HEK293 (cell line): ENCODE measurements around the gene ALG3.

Source experiments
- CTCF ChIA-PET: fragments of 350-600 bp; formaldehyde crosslinking; extraction: SDS; loops from one replicate; lab custom pipeline; 2021; ENCODE audit warnings: antibody characterized with exemption; lab: Yijun Ruan, JAX
- POLR2A ChIA-PET: fragments of 300-600 bp; formaldehyde crosslinking; extraction: SDS; loops from one replicate; lab custom pipeline; 2020; ENCODE audit warnings: antibody characterized with exemption, inconsistent platforms; lab: Yijun Ruan, JAX
- H3K27ac ChIP-seq: fragments of 200-500 bp; sonication (Bioruptor generic); 2 replicates; pipeline ENCODE4 v1.5.1; 2014; ENCODE audit warnings: low read depth, low read length, control low read depth, inconsistent platforms; ENCODE audit errors: extremely low read depth
- H3K36me3 ChIP-seq, 2 experiments: fragments of 200-500 bp in 1 of 2; sonication (Bioruptor generic) in 1 of 2; 1 replicate in 1 of 2; 2 replicates in 1 of 2; pipeline ENCODE4 v1.5.1; 2014 to 2017; ENCODE audit warnings: inconsistent platforms in 2 of 2, low read length in 2 of 2; ENCODE audit not compliant: control insufficient read depth in 2 of 2, insufficient read depth in 1 of 2
- H3K4me1 ChIP-seq: fragments of 200-500 bp; sonication (Bioruptor generic); 2 replicates; pipeline ENCODE4 v1.5.1; 2014; ENCODE audit warnings: mild to moderate bottlenecking, low read length, inconsistent platforms; ENCODE audit not compliant: control insufficient read depth, insufficient read depth
- H3K4me3 ChIP-seq: 2 replicates; pipeline ENCODE4 v1.5.1; 2011; ENCODE audit warnings: low read depth, mild to moderate bottlenecking, control low read depth, low read length, moderate library complexity
- H3K9me3 ChIP-seq: fragments of 200-500 bp; sonication (Bioruptor generic); 2 replicates; pipeline ENCODE4 v1.5.1; 2014; ENCODE audit warnings: low read depth, low read length, inconsistent platforms; ENCODE audit not compliant: control insufficient read depth, insufficient read depth
- EGR2 ChIP-seq: fragments of 450-650 bp; formaldehyde crosslinking; IDR thresholded peaks from 2 replicates; pipeline ENCODE4 v1.5.1; 2016; ENCODE audit warnings: low read depth, missing biosample characterization, missing genetic modification characterization
- FEZF1 ChIP-seq: fragments of 450-650 bp; formaldehyde crosslinking; IDR thresholded peaks from 2 replicates; pipeline ENCODE4 v1.5.1; 2016; ENCODE audit warnings: missing biosample characterization, missing genetic modification characterization
- IKZF3 ChIP-seq: fragments of 450-650 bp; IDR thresholded peaks from 2 replicates; pipeline ENCODE4 v1.5.0; 2018; ENCODE audit warnings: missing biosample characterization, mild to moderate bottlenecking, missing genetic modification characterization, moderate library complexity
- KLF1 ChIP-seq: fragments of 450-650 bp; formaldehyde crosslinking; IDR thresholded peaks from 2 replicates; pipeline ENCODE4 v1.5.1; 2016; ENCODE audit warnings: missing biosample characterization, missing genetic modification characterization
- YY1 ChIP-seq: fragments of 450-650 bp; formaldehyde crosslinking; IDR thresholded peaks from 2 replicates; pipeline ENCODE4 v1.5.1; 2018; ENCODE audit warnings: missing biosample characterization, missing genetic modification characterization
- ZBTB7A ChIP-seq: fragments of 450-650 bp; formaldehyde crosslinking; IDR thresholded peaks from 2 replicates; pipeline ENCODE4 v1.5.1; 2016; ENCODE audit warnings: low read depth, missing biosample characterization, missing genetic modification characterization
- ZFHX2 ChIP-seq: fragments of 450-650 bp; formaldehyde crosslinking; conservative IDR thresholded peaks from 2 replicates; pipeline ENCODE4 v1.5.1; 2016; ENCODE audit warnings: missing biosample characterization, missing genetic modification characterization
- ZNF221 ChIP-seq: fragments of 450-650 bp; formaldehyde crosslinking; IDR thresholded peaks from 2 replicates; pipeline ENCODE4 v1.5.1; 2017; ENCODE audit warnings: missing biosample characterization, missing genetic modification characterization, borderline replicate concordance
- ZNF335 ChIP-seq: fragments of 450-650 bp; formaldehyde crosslinking; conservative IDR thresholded peaks from 2 replicates; pipeline ENCODE4 v1.5.1; 2016; ENCODE audit warnings: missing biosample characterization, missing genetic modification characterization
- ZNF530 ChIP-seq: fragments of 450-650 bp; formaldehyde crosslinking; IDR thresholded peaks from 2 replicates; pipeline ENCODE4 v1.5.1; 2016; ENCODE audit warnings: low read depth, missing biosample characterization, missing genetic modification characterization
- ZNF600 ChIP-seq: fragments of 450-650 bp; formaldehyde crosslinking; IDR thresholded peaks from 2 replicates; pipeline ENCODE4 v1.5.1; 2016; ENCODE audit warnings: missing biosample characterization, missing genetic modification characterization
- ZNF626 ChIP-seq: fragments of 450-650 bp; sonication (Bioruptor Pico); formaldehyde crosslinking; IDR thresholded peaks from 2 replicates; pipeline ENCODE4 v1.5.1; 2018; ENCODE audit warnings: missing biosample characterization, missing genetic modification characterization, inconsistent platforms
- ZNF629 ChIP-seq: fragments of 450-650 bp; formaldehyde crosslinking; IDR thresholded peaks from 2 replicates; pipeline ENCODE4 v1.5.1; 2017; ENCODE audit warnings: missing biosample characterization, missing genetic modification characterization
- ZNF654 ChIP-seq: fragments of 450-650 bp; formaldehyde crosslinking; IDR thresholded peaks from 2 replicates; pipeline ENCODE4 v1.5.1; 2016; ENCODE audit warnings: low read depth, missing biosample characterization, missing genetic modification characterization
- ZNF660 ChIP-seq: fragments of 450-650 bp; IDR thresholded peaks from 2 replicates; pipeline ENCODE4 v1.5.1; 2018; ENCODE audit warnings: missing biosample characterization, mild to moderate bottlenecking, missing genetic modification characterization
- ZNF664 ChIP-seq: fragments of 450-650 bp; formaldehyde crosslinking; IDR thresholded peaks from 2 replicates; pipeline ENCODE4 v1.5.1; 2016; ENCODE audit warnings: missing biosample characterization, missing genetic modification characterization
- ZNF830 ChIP-seq: fragments of 450-650 bp; IDR thresholded peaks from 2 replicates; pipeline ENCODE4 v1.5.0; 2018; ENCODE audit warnings: missing biosample characterization, missing genetic modification characterization, low read depth, mild to moderate bottlenecking, moderate library complexity
- ZSCAN16 ChIP-seq: fragments of 450-650 bp; formaldehyde crosslinking; IDR thresholded peaks from 2 replicates; pipeline ENCODE4 v1.5.1; 2016; ENCODE audit warnings: missing biosample characterization, missing genetic modification characterization
- TF ChIP-seq, protein P1 (sequence below): fragments of 450-650 bp; formaldehyde crosslinking; IDR thresholded peaks from 2 replicates; pipeline ENCODE4 v1.5.1; 2017; ENCODE audit warnings: missing biosample characterization, missing genetic modification characterization
- TF ChIP-seq, protein P2 (sequence below): fragments of 450-650 bp; formaldehyde crosslinking; IDR thresholded peaks from 2 replicates; pipeline ENCODE4 v1.5.1; 2016; ENCODE audit warnings: missing biosample characterization, missing genetic modification characterization

The ALG3 gene

DNA sequence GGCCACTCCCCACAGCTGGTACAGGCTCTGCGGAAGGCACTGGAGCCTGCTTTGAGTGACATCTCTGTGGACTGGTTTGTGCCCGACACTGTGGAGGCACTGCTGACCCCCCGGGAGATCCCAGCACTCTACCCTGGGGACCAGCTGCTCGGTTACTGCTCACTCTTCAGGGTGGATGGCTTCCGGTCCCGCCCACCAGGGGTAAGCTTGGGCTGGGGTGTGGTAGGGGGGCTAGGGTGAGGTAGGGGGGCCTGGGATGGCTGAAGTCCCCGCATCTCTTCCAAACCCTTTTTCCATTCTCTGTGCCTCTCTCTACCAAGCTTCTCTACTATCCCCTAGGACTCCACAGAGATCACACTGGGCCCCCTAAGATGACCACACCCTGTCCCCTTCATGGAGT is 11.6 kb downstream of the ALG3 start (continued):
- TF ChIP-seq, protein P1, sequence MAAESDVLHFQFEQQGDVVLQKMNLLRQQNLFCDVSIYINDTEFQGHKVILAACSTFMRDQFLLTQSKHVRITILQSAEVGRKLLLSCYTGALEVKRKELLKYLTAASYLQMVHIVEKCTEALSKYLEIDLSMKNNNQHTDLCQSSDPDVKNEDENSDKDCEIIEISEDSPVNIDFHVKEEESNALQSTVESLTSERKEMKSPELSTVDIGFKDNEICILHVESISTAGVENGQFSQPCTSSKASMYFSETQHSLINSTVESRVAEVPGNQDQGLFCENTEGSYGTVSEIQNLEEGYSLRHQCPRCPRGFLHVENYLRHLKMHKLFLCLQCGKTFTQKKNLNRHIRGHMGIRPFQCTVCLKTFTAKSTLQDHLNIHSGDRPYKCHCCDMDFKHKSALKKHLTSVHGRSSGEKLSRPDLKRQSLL (tag by site-specific recombination), result no peak

GRCh38 chr3:184236636-184237035 is 12.1 kb downstream of the ALG3 start:
- POLR2A ChIA-PET, result interaction anchor here (1.0 kb wide), 1 partner anchor 10 kb away, joined by 3 read pairs; no protein-coding TSS in a partner anchor
- Histone ChIP-seq H3K4me3 (no peak overlapping the region), H3K9me3 (no peaks in the 10 kb centered on the region), H3K4me1 (no peaks in the 10 kb centered on the region), H3K36me3 (no peaks in the 10 kb centered on the region), H3K27ac (no peak overlapping the region)
- TF ChIP-seq ZSCAN16 (no peak), IKZF3 (tag by site-specific recombination) (no peak)
- CTCF ChIA-PET, result interaction anchor here (0.6 to 8.7 kb wide), 4 partner anchors 9 to 13 kb away, joined by 3 to 66 read pairs (median 4); partner anchors contain the start of genes EEF1AKMT4 and VWA5B2

- Histone ChIP-seq H3K27ac (no peak overlapping the region), H3K4me1 (no peaks in the 10 kb centered on the region), H3K9me3 (no peaks in the 10 kb centered on the region), H3K4me3 (no peak overlapping the region)
- ChIA-PET CTCF (interaction anchor here (0.6 to 8.7 kb wide), 3 partner anchors 8 to 11 kb away, joined by 3 to 66 read pairs (median 4); partner anchors contain the start of gene VWA5B2), POLR2A (interaction anchor here (1.0 kb wide), 1 partner anchor 10 kb away, joined by 3 read pairs; no protein-coding TSS in a partner anchor)
- TF ChIP-seq ZNF830, result no peak
- TF ChIP-seq ZNF335, result no peak
- TF ChIP-seq ZNF629 (tag by site-specific recombination), result no peak
- TF ChIP-seq KLF1 (tag by site-specific recombination), result no peak
- no peak for TF ChIP-seq ZNF654
- TF ChIP-seq ZFHX2 (tag by site-specific recombination), result no peak
- no peak for TF ChIP-seq FEZF1 (tag by site-specific recombination)
- no peak for TF ChIP-seq ZNF530 (tag by site-specific recombination)
- TF ChIP-seq ZBTB7A (tag by site-specific recombination), result no peak
- TF ChIP-seq, protein P2, sequence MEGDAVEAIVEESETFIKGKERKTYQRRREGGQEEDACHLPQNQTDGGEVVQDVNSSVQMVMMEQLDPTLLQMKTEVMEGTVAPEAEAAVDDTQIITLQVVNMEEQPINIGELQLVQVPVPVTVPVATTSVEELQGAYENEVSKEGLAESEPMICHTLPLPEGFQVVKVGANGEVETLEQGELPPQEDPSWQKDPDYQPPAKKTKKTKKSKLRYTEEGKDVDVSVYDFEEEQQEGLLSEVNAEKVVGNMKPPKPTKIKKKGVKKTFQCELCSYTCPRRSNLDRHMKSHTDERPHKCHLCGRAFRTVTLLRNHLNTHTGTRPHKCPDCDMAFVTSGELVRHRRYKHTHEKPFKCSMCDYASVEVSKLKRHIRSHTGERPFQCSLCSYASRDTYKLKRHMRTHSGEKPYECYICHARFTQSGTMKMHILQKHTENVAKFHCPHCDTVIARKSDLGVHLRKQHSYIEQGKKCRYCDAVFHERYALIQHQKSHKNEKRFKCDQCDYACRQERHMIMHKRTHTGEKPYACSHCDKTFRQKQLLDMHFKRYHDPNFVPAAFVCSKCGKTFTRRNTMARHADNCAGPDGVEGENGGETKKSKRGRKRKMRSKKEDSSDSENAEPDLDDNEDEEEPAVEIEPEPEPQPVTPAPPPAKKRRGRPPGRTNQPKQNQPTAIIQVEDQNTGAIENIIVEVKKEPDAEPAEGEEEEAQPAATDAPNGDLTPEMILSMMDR, result no peak
- no peak for TF ChIP-seq ZNF660 (tag by site-specific recombination)
- TF ChIP-seq ZNF626 (tag by site-specific recombination), result no peak
- no peak for TF ChIP-seq ZSCAN16
- TF ChIP-seq ZNF221 (tag by site-specific recombination), result no peak
- TF ChIP-seq ZNF664 (tag by site-specific recombination), result no peak
- TF ChIP-seq, all 188 proteins: peak for 0
- no peaks in the 10 kb centered on the region for H3K36me3 ChIP-seq
These were observed 12.7 kb downstream of the ALG3 start for GRCh38 chr3:184236033-184236410.

DNA sequence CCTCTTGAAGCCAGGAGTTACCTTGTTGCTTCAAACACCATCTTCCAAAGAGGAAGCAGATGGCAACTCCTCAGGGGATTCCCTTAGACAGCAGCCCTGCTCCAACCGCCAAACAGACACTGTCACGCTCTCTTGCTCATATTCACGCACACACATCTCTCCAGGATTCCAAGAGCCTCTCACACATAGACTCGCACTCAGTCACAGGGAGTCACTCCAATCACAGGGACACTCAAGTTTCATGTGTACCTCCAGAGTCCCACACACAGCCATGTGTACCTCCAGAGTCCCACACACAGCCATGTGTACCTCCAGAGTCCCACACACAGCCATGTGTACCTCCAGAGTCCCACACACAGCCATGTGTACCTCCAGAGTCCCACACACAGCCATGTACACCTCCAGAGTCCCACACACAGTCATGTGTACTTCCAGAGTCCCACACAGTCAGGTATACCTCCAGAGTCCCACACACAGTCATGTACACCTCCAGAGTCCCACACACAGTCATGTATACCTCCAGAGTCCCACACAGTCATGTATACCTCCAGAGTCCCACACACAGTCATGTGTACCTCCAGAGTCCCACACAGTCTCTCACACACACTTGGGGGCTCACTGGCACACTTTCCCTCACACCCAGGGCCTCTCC is 13.3 kb downstream of the ALG3 start:
- no peak overlapping the region for H3K4me3 ChIP-seq
- CTCF ChIA-PET, result interaction anchor here (8.7 kb wide), 1 partner anchor 8 kb away, joined by 66 read pairs; the partner anchor contains the start of gene VWA5B2
- H3K27ac ChIP-seq, result no peak overlapping the region
- TF ChIP-seq EGR2 (tag by site-specific recombination) (peak; percentile 96), YY1 (tag by site-specific recombination) (no peak), ZFHX2 (tag by site-specific recombination) (peak; percentile 97), ZNF600 (tag by site-specific recombination) (peak; percentile 47; the same call in 1 of the 2 replicates)
- no peaks in the 10 kb centered on the region for H3K9me3 ChIP-seq
- H3K4me1 ChIP-seq, result no peaks in the 10 kb centered on the region
- POLR2A ChIA-PET, result interaction anchor here (1.0 kb wide), 1 partner anchor 11 kb away, joined by 3 read pairs; no protein-coding TSS in a partner anchor
- H3K36me3 ChIP-seq, result no peaks in the 10 kb centered on the region
